Astrocyte of the cerebellum (primary cell): ENCODE measurements around the gene ADGRB2.
A peak's percentile ranks its signal among the peaks of the same experiment; 100 is the strongest.

Experiments used
- DNase-seq: peaks from one replicate; pipeline ENCODE4 v3.0.0-alpha.2; 2011; ENCODE audit warnings: low read depth
- H3K4me3 ChIP-seq: 2 replicates; pipeline ENCODE4 v1.5.1; 2011; ENCODE audit warnings: mild to moderate bottlenecking, low read depth, low read length, moderate library complexity
- CTCF ChIP-seq: IDR thresholded peaks from 2 replicates; pipeline ENCODE4 v1.5.1; 2012; ENCODE audit warnings: low read length, low read depth, moderate library complexity, mild to moderate bottlenecking; ENCODE audit errors: missing control alignments
- in situ Hi-C: cut with HindIII; loops from 2 replicates; pipeline ENCODE4 v1.10.0; 2017; ENCODE audit warnings: low sequenced_read_pairs

Gene ADGRB2

GRCh38 chr1:31765041-31765467 is 914 bp upstream of the ADGRB2 start:
- no peak for DNase-seq

GRCh38 chr1:31763671-31764311 is 349 bp downstream of the ADGRB2 start:
- peak overlapping the region; percentile 47 for H3K4me3 ChIP-seq

More at GRCh38 chr1:31765041-31765467, 914 bp upstream of the ADGRB2 start:
- TF ChIP-seq CTCF, result peak; percentile 27
- no peak overlapping the region for H3K4me3 ChIP-seq
- in situ Hi-C loops, result no loop called here

GRCh38 chr1:31762726-31763670 is 1.1 kb downstream of the ADGRB2 start:
- DNase-seq, result no peak
- in situ Hi-C loops, result no loop called here
- TF ChIP-seq CTCF, result peak; percentile 62
- peak overlapping the region; percentile 47 for H3K4me3 ChIP-seq

More at GRCh38 chr1:31763671-31764311, 349 bp downstream of the ADGRB2 start:
- DNase-seq, result no peak
- no peak for TF ChIP-seq CTCF
- in situ Hi-C loops, result no loop called here

GRCh38 chr1:31762323-31762722 is 1.8 kb downstream of the ADGRB2 start:
- no peak for DNase-seq
- H3K4me3 ChIP-seq, result peak overlapping the region; percentile 47
- TF ChIP-seq CTCF, result no peak
- in situ Hi-C loops, result no loop called here

GRCh38 chr1:31761883-31762282 is 2.3 kb downstream of the ADGRB2 start:
- TF ChIP-seq CTCF, result no peak
- in situ Hi-C loops, result no loop called here
- H3K4me3 ChIP-seq, result no peak overlapping the region
- no peak for DNase-seq
